Hematopoietic multipotent progenitor cell treated with erythropoietin and hydrocortisone succinate and interleukin-3 and kit ligand, for 17 days (in vitro differentiated cells): ENCODE data around the gene CEP19.
"Not testable (repeated sequence)": the region's sequence is repeated elsewhere in the genome, so short reads cannot be mapped to it uniquely, and the experiment has no call there.

Source experiments
- DNase-seq: peaks from one replicate; pipeline ENCODE4 v3.0.0-alpha.2; 2015; ENCODE audit warnings: low spot score

CEP19 gene

GRCh38 chr3:196711838-196712513, at the start of gene CEP19, which contains the start of gene PIGX:
CEP19 (minus strand) TSS chr3:196712250; CDS start chr3:196708657, 3,593 bp downstream.
PIGX (plus strand) TSS chr3:196712377.
- peak; percentile 86 for DNase-seq

- DNase-seq: no peak
Observed at GRCh38 chr3:196757876-196758739, 46.1 kb upstream of the CEP19 start.

- no peak for DNase-seq
Observed at GRCh38 chr3:196756732-196757131, 44.7 kb upstream of the CEP19 start.

- no peak for DNase-seq
Observed at GRCh38 chr3:196754091-196754981, 42.3 kb upstream of the CEP19 start.

GRCh38 chr3:196753201-196753600, 41.2 kb upstream of the CEP19 start:
- DNase-seq: no peak

GRCh38 chr3:196749125-196749524, 37.1 kb upstream of the CEP19 start:
- no peak for DNase-seq

- DNase-seq: not testable (repeated sequence)
Observed at GRCh38 chr3:196743569-196743968, 31.5 kb upstream of the CEP19 start.

GRCh38 chr3:196741249-196741889, 29.3 kb upstream of the CEP19 start:
- DNase-seq: peak; percentile 10

GRCh38 chr3:196740481-196741248, 28.6 kb upstream of the CEP19 start:
- DNase-seq: peak; percentile 35

- DNase-seq: peak; percentile 89
Observed at GRCh38 chr3:196739671-196740480, 27.8 kb upstream of the CEP19 start, which contains the start of gene PAK2. PAK2 (plus strand) TSS chr3:196739857; CDS start chr3:196782647, 42,790 bp downstream.

- no peak for DNase-seq
Observed at GRCh38 chr3:196737655-196738054, 25.6 kb upstream of the CEP19 start.

GRCh38 chr3:196736670-196737374, 24.8 kb upstream of the CEP19 start:
- DNase-seq: no peak

- DNase-seq: no peak
Observed at GRCh38 chr3:196735751-196736150, 23.7 kb upstream of the CEP19 start.

GRCh38 chr3:196726788-196727675, 15.0 kb upstream of the CEP19 start:
- DNase-seq: no peak

- no peak for DNase-seq
Observed at GRCh38 chr3:196721097-196721496, 9.0 kb upstream of the CEP19 start.

GRCh38 chr3:196717162-196717561, 5.1 kb upstream of the CEP19 start:
- DNase-seq: not testable (repeated sequence)

GRCh38 chr3:196712514-196713413, 714 bp upstream of the CEP19 start:
- DNase-seq: no peak
